Measurements from ENCODE around the gene SMTNL1. TPM values are rescaled to one million over a fixed set of nuclear protein-coding genes. Genes with fewer than 3 reads are reported as not detected.

Gene SMTNL1
- total RNA-seq, 1 donor from 2014 or later: not detected

GRCh38 chr11:57584341-57584740, 46.9 kb downstream of the SMTNL1 start:
- Histone ChIP-seq H3K9me3 (replicated peaks) (no peaks in the 10 kb centered on the region), H3K27ac (replicated peaks) (no peak overlapping the region), H3K4me3 (no peak overlapping the region), H3K4me1 (no peaks in the 10 kb centered on the region), H3K36me3 (no peaks in the 10 kb centered on the region), H3K27me3 (ENCODE audit: low read depth) (peaks cover 9% of the 10 kb centered on the region)
- no peak for DNase-seq
- no peak for TF ChIP-seq CTCF (IDR thresholded peaks at IDR 0.05; ENCODE audit: borderline replicate concordance)
- intact Hi-C loops (cut with micrococcal nuclease): no loop called here

GRCh38 chr11:57585301-57585700, 47.9 kb downstream of the SMTNL1 start:
- no peak for TF ChIP-seq CTCF (IDR thresholded peaks at IDR 0.05; ENCODE audit: borderline replicate concordance)
- H3K27ac ChIP-seq (replicated peaks): no peak overlapping the region
- no peak for DNase-seq
- H3K4me1 ChIP-seq: no peaks in the 10 kb centered on the region
- no peak overlapping the region for H3K4me3 ChIP-seq
- H3K27me3 ChIP-seq (ENCODE audit: low read depth): peaks cover 3% of the 10 kb centered on the region
- intact Hi-C loops (cut with micrococcal nuclease): no loop called here
- no peaks in the 10 kb centered on the region for H3K9me3 ChIP-seq (replicated peaks)
- no peaks in the 10 kb centered on the region for H3K36me3 ChIP-seq

GRCh38 chr11:57586711-57587245, 49.4 kb downstream of the SMTNL1 start:
- no peak overlapping the region for H3K4me3 ChIP-seq
- H3K27ac ChIP-seq (replicated peaks): no peak overlapping the region
- no peaks in the 10 kb centered on the region for H3K36me3 ChIP-seq
- TF ChIP-seq CTCF (IDR thresholded peaks at IDR 0.05; ENCODE audit: borderline replicate concordance): no peak
- H3K9me3 ChIP-seq (replicated peaks): no peaks in the 10 kb centered on the region
- H3K4me1 ChIP-seq: no peaks in the 10 kb centered on the region
- no peak for DNase-seq
- peaks cover 3% of the 10 kb centered on the region for H3K27me3 ChIP-seq (ENCODE audit: low read depth)
- intact Hi-C loops (cut with micrococcal nuclease): no loop called here

- Histone ChIP-seq H3K27ac (replicated peaks) (no peak overlapping the region), H3K36me3 (no peaks in the 10 kb centered on the region), H3K27me3 (ENCODE audit: low read depth) (peaks cover 11% of the 10 kb centered on the region), H3K4me1 (no peaks in the 10 kb centered on the region), H3K4me3 (no peak overlapping the region), H3K9me3 (replicated peaks) (no peaks in the 10 kb centered on the region)
- no peak for DNase-seq
- no peak for TF ChIP-seq CTCF (IDR thresholded peaks at IDR 0.05; ENCODE audit: borderline replicate concordance)
- intact Hi-C loops (cut with micrococcal nuclease): no loop called here
Observed at GRCh38 chr11:57588046-57588710, 50.8 kb downstream of the SMTNL1 start.

- intact Hi-C loops (cut with micrococcal nuclease): no loop called here
Observed at GRCh38 chr11:57596266-57596885, 59.0 kb downstream of the SMTNL1 start.

More at GRCh38 chr11:57596266-57596885, 59.0 kb downstream of the SMTNL1 start:
- Histone ChIP-seq H3K27me3 (ENCODE audit: low read depth) (peaks cover 31% of the 10 kb centered on the region), H3K4me3 (no peak overlapping the region), H3K36me3 (peaks cover 6% of the 10 kb centered on the region), H3K27ac (replicated peaks) (peak overlapping the region; percentile 93), H3K4me1 (peaks cover 27% of the 10 kb centered on the region), H3K9me3 (replicated peaks) (no peaks in the 10 kb centered on the region)
- no peak for DNase-seq
- no peak for TF ChIP-seq CTCF (IDR thresholded peaks at IDR 0.05; ENCODE audit: borderline replicate concordance)
